IMR-90 (cell line): Measurements from ENCODE around the gene TAS1R1. TPM values are rescaled to one million over a fixed set of nuclear protein-coding genes. Genes with fewer than 3 reads are reported as not detected.
A peak's percentile ranks its signal among the peaks of the same experiment; 100 is the strongest.
"Not testable (repeated sequence)": the region's sequence is repeated elsewhere in the genome, so short reads cannot be mapped to it uniquely, and the experiment has no call there.

Experiments
- ATAC-seq: fragments of 200-7000 bp; cut with Tn5 transposase; 2 replicates; pipeline ENCODE4 v1.9.1; 2020; ENCODE audit warnings: low read depth, mild to moderate bottlenecking, moderate library complexity
- BruUV-seq: library from RNA; stranded (reverse); fragments of 400-500 nt; replicated peaks from 2 replicates; lab custom pipeline; 2021; lab: Mats Ljungman, UMichigan
- CTCF ChIA-PET: fragments of 300-600 bp; formaldehyde crosslinking; extraction: SDS; loops from one replicate; lab custom pipeline; 2021; ENCODE audit warnings: antibody characterized with exemption; lab: Yijun Ruan, JAX
- POLR2A ChIA-PET: fragments of 300-600 bp; sonication (Branson Sonifier 250); formaldehyde crosslinking; loops from one replicate; lab custom pipeline; 2022; ENCODE audit warnings: antibody characterized with exemption; ENCODE audit not compliant: unreplicated experiment; lab: Charles Lee
- DNase-seq: peaks from one replicate; pipeline ENCODE4 v3.0.0; 2013
- H2AFZ ChIP-seq: replicated peaks from 2 replicates; pipeline ENCODE3; 2013; ENCODE audit warnings: low read length, mild to moderate bottlenecking; ENCODE audit not compliant: poor library complexity
- H2AK5ac ChIP-seq: 2 replicates; pipeline ENCODE4 v1.6.1; 2013; ENCODE audit warnings: low read depth, low read length, inconsistent platforms
- H2AK9ac ChIP-seq: replicated peaks from 2 replicates; pipeline ENCODE3; 2013; ENCODE audit warnings: mild to moderate bottlenecking, low read depth, low read length, moderate library complexity; ENCODE audit not compliant: poor library complexity
- H2BK120ac ChIP-seq: 2 replicates; pipeline ENCODE4 v1.6.1; 2013; ENCODE audit warnings: low read depth, low read length, inconsistent platforms
- H2BK15ac ChIP-seq: 3 replicates; pipeline ENCODE4 v1.6.1; 2013; ENCODE audit warnings: low read depth, low read length, inconsistent platforms
- H2BK20ac ChIP-seq: 2 replicates; pipeline ENCODE4 v1.6.1; 2013; ENCODE audit warnings: low read depth, mild to moderate bottlenecking, inconsistent platforms, low read length, moderate library complexity
- H2BK5ac ChIP-seq: 2 replicates; pipeline ENCODE4 v1.6.1; 2013; ENCODE audit warnings: mild to moderate bottlenecking, low read depth, low read length, inconsistent platforms; ENCODE audit not compliant: poor library complexity, severe bottlenecking
- H3K14ac ChIP-seq: replicated peaks from 2 replicates; pipeline ENCODE4 v1.6.1; 2013; ENCODE audit warnings: low read depth, low read length, inconsistent platforms
- H3K18ac ChIP-seq: 2 replicates; pipeline ENCODE4 v1.6.1; 2013; ENCODE audit warnings: low read depth, low read length, control low read depth
- H3K23ac ChIP-seq: 2 replicates; pipeline ENCODE4 v1.6.1; 2013; ENCODE audit warnings: low read depth, low read length, inconsistent platforms
- H3K27ac ChIP-seq: 2 replicates; pipeline ENCODE4 v1.5.1; 2013; ENCODE audit warnings: mild to moderate bottlenecking, control low read depth, low read length; ENCODE audit not compliant: insufficient read depth
- H3K27me3 ChIP-seq: 2 replicates; pipeline ENCODE4 v1.6.1; 2013; ENCODE audit warnings: low read length; ENCODE audit not compliant: control insufficient read depth, insufficient read depth
- H3K36me3 ChIP-seq: 2 replicates; pipeline ENCODE4 v1.6.1; 2013; ENCODE audit warnings: low read length, mixed read lengths; ENCODE audit not compliant: control insufficient read depth, insufficient read depth
- H3K4ac ChIP-seq: 2 replicates; pipeline ENCODE4 v1.6.1; 2013; ENCODE audit warnings: low read depth, low read length, inconsistent platforms
- H3K4me1 ChIP-seq: 2 replicates; pipeline ENCODE4 v1.6.1; 2013; ENCODE audit warnings: low read length, mixed read lengths; ENCODE audit not compliant: control insufficient read depth, insufficient read depth
- H3K4me2 ChIP-seq: 2 replicates; pipeline ENCODE4 v1.6.1; 2013; ENCODE audit warnings: low read depth, mild to moderate bottlenecking, control low read depth, low read length, moderate library complexity
- H3K4me3 ChIP-seq: 2 replicates; pipeline ENCODE4 v1.5.1; 2013; ENCODE audit warnings: low read depth, mild to moderate bottlenecking, control low read depth, low read length, moderate library complexity; ENCODE audit not compliant: insufficient read depth
- H3K56ac ChIP-seq: 2 replicates; pipeline ENCODE4 v1.6.1; 2013; ENCODE audit warnings: low read length, inconsistent platforms; ENCODE audit not compliant: insufficient read depth; ENCODE audit errors: extremely low read depth
- H3K79me1 ChIP-seq, 2 experiments: 2 replicates each; pipeline ENCODE4 v1.6.1; 2013; ENCODE audit warnings: low read length in 2 of 2, inconsistent platforms in 1 of 2, low read depth in 1 of 2
- H3K9ac ChIP-seq: 2 replicates; pipeline ENCODE4 v1.6.1; 2013; ENCODE audit warnings: low read depth, low read length, control low read depth
- H3K9me1 ChIP-seq: 2 replicates; pipeline ENCODE4 v1.6.1; 2013; ENCODE audit warnings: low read length, inconsistent platforms; ENCODE audit not compliant: insufficient read depth
- H3K9me3 ChIP-seq: 2 replicates; pipeline ENCODE4 v1.6.1; 2013; ENCODE audit warnings: low read length; ENCODE audit not compliant: control insufficient read depth, insufficient read depth
- H4K20me1 ChIP-seq: 2 replicates; pipeline ENCODE4 v1.6.1; 2013; ENCODE audit warnings: low read length, inconsistent platforms; ENCODE audit not compliant: insufficient read depth
- H4K5ac ChIP-seq: 2 replicates; pipeline ENCODE4 v1.6.1; 2013; ENCODE audit warnings: mild to moderate bottlenecking, low read depth, low read length, control low read depth
- H4K8ac ChIP-seq, 2 experiments: 2 replicates each; pipeline ENCODE4 v1.6.1; 2013; ENCODE audit warnings: low read depth in 2 of 2, low read length in 2 of 2, control low read depth in 1 of 2, inconsistent platforms in 1 of 2
- H4K91ac ChIP-seq: 2 replicates; pipeline ENCODE4 v1.6.1; 2013; ENCODE audit warnings: low read depth, low read length, inconsistent platforms; ENCODE audit not compliant: insufficient read depth
- WGBS, 2 experiments: methylation state at CpG; one replicate each; pipeline versions ENCODE4 v1.1.5 to v1.1.7; 2013; ENCODE audit warnings: missing lambda C conversion rate in 2 of 2; ENCODE audit not compliant: insufficient read length in 1 of 2; ENCODE audit errors: extremely low coverage in 2 of 2; 5-methylcytosine and 5-hydroxymethylcytosine counted together
- dilution Hi-C: fragments of 300-500 bp; cut with HindIII; formaldehyde crosslinking; loops from one replicate; pipeline ENCODE4 v1.14.3; 2018; ENCODE audit warnings: low sequenced_read_pairs; ENCODE audit not compliant: unreplicated experiment
- in situ Hi-C: fragments of 300-500 bp; cut with MboI; formaldehyde crosslinking; loops from 3 replicates; pipeline ENCODE4 v1.14.3; 2019; ENCODE audit warnings: low sequenced_read_pairs, inconsistent platforms, mixed read lengths
- intact Hi-C: fragments of 100-400 bp; cut with micrococcal nuclease; formaldehyde crosslinking; loops from 2 replicates; pipeline ENCODE4 v1.10.0; 2022
- polyA plus RNA-seq, 3 experiments: library from polyadenylated mRNA; depleted of rRNA; stranded (reverse); fragments of >200 nt; gene quantifications; 2 replicates each; pipeline ENCODE4 v1.2.3, GENCODE V29; 2012; ENCODE audit warnings: low replicate concordance in 1 of 3
- total RNA-seq: library from RNA; depleted of rRNA; stranded (reverse); fragments of >200 nt; gene quantifications from 2 replicates; pipeline ENCODE4 v1.2.3, GENCODE V29; 2012

TAS1R1 gene
- total and polyA plus RNA-seq, 2 of the 4 experiments (the other 2 are of a cell fraction) = 0.05 TPM; not detected in 1

DNA sequence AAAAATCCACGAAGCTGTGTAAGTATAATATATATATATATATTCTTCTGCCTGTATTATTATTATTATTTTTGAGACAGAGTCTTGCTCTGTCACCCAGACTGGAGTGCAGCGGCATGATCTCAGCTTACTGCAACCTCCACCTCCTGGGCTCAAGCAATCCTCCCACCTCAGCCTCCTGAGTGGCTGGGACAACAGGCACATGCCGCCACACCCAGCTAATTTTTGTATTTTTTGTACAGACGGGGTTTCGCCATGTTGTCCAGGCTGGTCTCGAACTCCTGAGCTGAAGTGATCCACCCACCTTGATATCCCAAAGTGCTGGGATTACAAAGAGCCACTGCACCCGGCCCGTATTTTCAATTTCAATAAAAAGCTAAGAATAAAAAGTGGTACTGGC, 44.9 kb downstream of the TAS1R1 start:
- H3K4ac ChIP-seq = peak overlapping the region; percentile 79; the same call in 1 of the 2 replicates
- ATAC-seq, H4K91ac ChIP-seq, H4K8ac ChIP-seq, H2BK5ac ChIP-seq, H2BK20ac ChIP-seq, H3K27me3 ChIP-seq, DNase-seq, H2BK15ac ChIP-seq, H4K5ac ChIP-seq, H3K18ac ChIP-seq, H3K9me3 ChIP-seq, H3K23ac ChIP-seq, H2AFZ ChIP-seq, BruUV-seq, H2AK5ac ChIP-seq, in situ Hi-C loops, H2BK120ac ChIP-seq, H3K56ac ChIP-seq, dilution Hi-C loops, POLR2A ChIA-PET: not testable (repeated sequence)
- H3K27ac ChIP-seq = peak overlapping the region; percentile 58; the same call in 1 of the 2 replicates
- peaks cover 14% of the 10 kb centered on the region for H3K4me1 ChIP-seq
- H2AK9ac ChIP-seq = peak overlapping the region; percentile 100
- peaks cover 8 to 67% of the 10 kb centered on the region in 2 experiments; a peak in 3 of 4 replicates for H3K79me1 ChIP-seq
- H4K20me1 ChIP-seq = peaks cover 70% of the 10 kb centered on the region
- intact Hi-C loops = loop anchor here (2.0 kb wide), 1 partner anchor 47 kb away; no protein-coding TSS in a partner anchor
- peak overlapping the region; percentile 88 for H3K4me3 ChIP-seq
- CTCF ChIA-PET = interaction anchor here (0.6 kb wide), 1 partner anchor 18 kb away, joined by 6 read pairs; no protein-coding TSS in a partner anchor
- peak overlapping the region; percentile 76; the same call in 1 of the 2 replicates for H3K14ac ChIP-seq
- peaks cover 37% of the 10 kb centered on the region for H3K36me3 ChIP-seq
- peak overlapping the region; percentile 68 for H3K4me2 ChIP-seq
- H3K9ac ChIP-seq = peak overlapping the region; percentile 58; the same call in 1 of the 2 replicates
- peaks cover 12% of the 10 kb centered on the region for H3K9me1 ChIP-seq
- 100% methylated on average over 4 of the region's 8 CpGs; no CpG with 5 or more reads in 1 of the 2 experiments for WGBS, 2 experiments
